PFSK-1 (cell line): ENCODE data around the gene SLC9A9.

Experiments used
- TAF1 ChIP-seq: IDR thresholded peaks from 2 replicates; pipeline ENCODE4 v1.6.1; 2012; ENCODE audit warnings: low read length, control low read depth, borderline replicate concordance; ENCODE audit not compliant: insufficient read depth
- TF ChIP-seq, protein P1 (sequence below), 2 experiments: IDR thresholded peaks; 2 replicates each; pipeline versions ENCODE4 v1.6.1 to v1.8.0; 2011 to 2012; ENCODE audit warnings: low read depth in 2 of 2, low read length in 2 of 2, control low read depth in 1 of 2, inconsistent platforms in 1 of 2, mild to moderate bottlenecking in 1 of 2, moderate library complexity in 1 of 2; ENCODE audit not compliant: insufficient read depth in 1 of 2

DNA sequence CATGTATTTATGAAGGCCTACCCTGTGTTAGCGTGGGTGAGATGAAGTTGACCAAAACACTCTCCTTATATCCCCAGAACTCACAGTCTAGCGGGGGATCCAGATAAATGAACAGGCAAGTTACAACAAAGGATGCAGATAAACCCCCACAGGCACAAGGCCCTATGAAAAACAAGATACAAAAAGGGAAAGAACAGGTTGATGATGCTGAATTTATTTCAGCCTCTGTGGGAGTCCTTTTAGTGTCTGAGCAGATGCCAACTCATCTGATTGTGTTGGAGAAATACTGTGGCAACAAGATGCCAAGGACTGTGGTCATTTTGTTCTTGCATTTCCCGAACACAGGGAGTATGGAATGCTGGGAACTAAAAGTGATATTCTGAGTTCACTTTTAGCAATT, 428.7 kb downstream of the SLC9A9 start:
- TF ChIP-seq, protein P1, sequence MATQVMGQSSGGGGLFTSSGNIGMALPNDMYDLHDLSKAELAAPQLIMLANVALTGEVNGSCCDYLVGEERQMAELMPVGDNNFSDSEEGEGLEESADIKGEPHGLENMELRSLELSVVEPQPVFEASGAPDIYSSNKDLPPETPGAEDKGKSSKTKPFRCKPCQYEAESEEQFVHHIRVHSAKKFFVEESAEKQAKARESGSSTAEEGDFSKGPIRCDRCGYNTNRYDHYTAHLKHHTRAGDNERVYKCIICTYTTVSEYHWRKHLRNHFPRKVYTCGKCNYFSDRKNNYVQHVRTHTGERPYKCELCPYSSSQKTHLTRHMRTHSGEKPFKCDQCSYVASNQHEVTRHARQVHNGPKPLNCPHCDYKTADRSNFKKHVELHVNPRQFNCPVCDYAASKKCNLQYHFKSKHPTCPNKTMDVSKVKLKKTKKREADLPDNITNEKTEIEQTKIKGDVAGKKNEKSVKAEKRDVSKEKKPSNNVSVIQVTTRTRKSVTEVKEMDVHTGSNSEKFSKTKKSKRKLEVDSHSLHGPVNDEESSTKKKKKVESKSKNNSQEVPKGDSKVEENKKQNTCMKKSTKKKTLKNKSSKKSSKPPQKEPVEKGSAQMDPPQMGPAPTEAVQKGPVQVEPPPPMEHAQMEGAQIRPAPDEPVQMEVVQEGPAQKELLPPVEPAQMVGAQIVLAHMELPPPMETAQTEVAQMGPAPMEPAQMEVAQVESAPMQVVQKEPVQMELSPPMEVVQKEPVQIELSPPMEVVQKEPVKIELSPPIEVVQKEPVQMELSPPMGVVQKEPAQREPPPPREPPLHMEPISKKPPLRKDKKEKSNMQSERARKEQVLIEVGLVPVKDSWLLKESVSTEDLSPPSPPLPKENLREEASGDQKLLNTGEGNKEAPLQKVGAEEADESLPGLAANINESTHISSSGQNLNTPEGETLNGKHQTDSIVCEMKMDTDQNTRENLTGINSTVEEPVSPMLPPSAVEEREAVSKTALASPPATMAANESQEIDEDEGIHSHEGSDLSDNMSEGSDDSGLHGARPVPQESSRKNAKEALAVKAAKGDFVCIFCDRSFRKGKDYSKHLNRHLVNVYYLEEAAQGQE (IDR thresholded peaks at IDR 0.05; ENCODE audit: insufficient read depth in 1 of 2, low read depth in 2 of 2, low read length in 2 of 2): no peak
- TF ChIP-seq TAF1: no peak
